Endodermal cell (in vitro differentiated cells): Measurements from ENCODE around the gene APBB1IP. TPM values are rescaled to one million over a fixed set of nuclear protein-coding genes. Genes with fewer than 3 reads are reported as not detected.

ENCODE experiments used
- DNase-seq: peaks from one replicate; pipeline ENCODE4 v3.0.0-alpha.2; 2017
- H3K27ac ChIP-seq: 2 replicates; pipeline ENCODE4 v1.5.1; 2013; ENCODE audit warnings: mild to moderate bottlenecking, low read depth, low read length, moderate library complexity
- H3K27me3 ChIP-seq: 2 replicates; pipeline ENCODE4 v1.6.1; 2013; ENCODE audit warnings: mild to moderate bottlenecking, low read length, moderate library complexity; ENCODE audit not compliant: insufficient read depth, control insufficient read depth, poor library complexity, severe bottlenecking
- H3K36me3 ChIP-seq: 2 replicates; pipeline ENCODE4 v1.7.0; 2013; ENCODE audit warnings: mild to moderate bottlenecking, low read length, moderate library complexity; ENCODE audit not compliant: control insufficient read depth, insufficient read depth
- H3K4me1 ChIP-seq: one replicate; pipeline ENCODE4 v1.7.0; 2013; ENCODE audit warnings: low read length; ENCODE audit not compliant: control insufficient read depth, insufficient read depth
- H3K4me3 ChIP-seq: 2 replicates; pipeline ENCODE4 v1.5.1; 2013; ENCODE audit warnings: mild to moderate bottlenecking, low read length, moderate library complexity
- H3K9ac ChIP-seq: 2 replicates; pipeline ENCODE4 v1.6.1; 2013; ENCODE audit warnings: mild to moderate bottlenecking, low read length, moderate library complexity; ENCODE audit not compliant: poor library complexity, severe bottlenecking; ENCODE audit errors: extremely low read depth
- H3K9me3 ChIP-seq: 2 replicates; pipeline ENCODE4 v1.6.1; 2013; ENCODE audit warnings: mild to moderate bottlenecking, low read length, moderate library complexity; ENCODE audit not compliant: control insufficient read depth
- H3K27ac Mint-ChIP-seq: 2 replicates; pipeline ENCODE4 v1.8.0; 2020; ENCODE audit warnings: mixed read lengths
- H3K27me3 Mint-ChIP-seq: 2 replicates; pipeline ENCODE4 v1.8.0; 2021; ENCODE audit warnings: mild to moderate bottlenecking, mixed read lengths; ENCODE audit not compliant: insufficient read depth
- H3K36me3 Mint-ChIP-seq: 2 replicates; pipeline ENCODE4 v1.8.0; 2020; ENCODE audit warnings: low read depth, mixed read lengths
- H3K4me1 Mint-ChIP-seq: 2 replicates; pipeline ENCODE4 v1.8.0; 2020; ENCODE audit warnings: mixed read lengths
- H3K4me3 Mint-ChIP-seq: 2 replicates; pipeline ENCODE4 v1.8.0; 2020; ENCODE audit warnings: mild to moderate bottlenecking, moderate library complexity, mixed read lengths
- H3K9me3 Mint-ChIP-seq: 2 replicates; pipeline ENCODE4 v1.8.0; 2020; ENCODE audit warnings: mild to moderate bottlenecking, mixed read lengths
- CTCF ChIP-seq: fragments of 200-600 bp; sonication (generic); conservative IDR thresholded peaks from 2 replicates; pipeline ENCODE4 v1.5.0; 2021; ENCODE audit warnings: antibody characterized with exemption, mild to moderate bottlenecking
- WGBS, 2 experiments: methylation state at CpG; one replicate each; pipeline versions ENCODE4 v1.1.5 to v1.1.7; 2013; ENCODE audit warnings: missing lambda C conversion rate in 2 of 2, mixed read lengths in 1 of 2; ENCODE audit not compliant: insufficient coverage in 1 of 2, insufficient read length in 1 of 2; 5-methylcytosine and 5-hydroxymethylcytosine counted together
- total RNA-seq, 2 donors: library from RNA; stranded (reverse); fragmentation: NEBNext Ultra II Directional in 1 of 2; extraction: Animal tissue kit (Norgen Biotek cat#: 25700) in 1 of 2; gene quantifications; 2 replicates in 1 of 2; 3 replicates in 1 of 2; pipeline ENCODE4 v1.2.1, GENCODE V29; 2021

APBB1IP gene
- total RNA-seq, 2 donors from 2014 or later = 0.24 TPM

GRCh38 chr10:26468291-26468690 lies 30.1 kb downstream of the APBB1IP start:
- Histone ChIP-seq H3K36me3 (no peaks in the 10 kb centered on the region), H3K4me1 (no peaks in the 10 kb centered on the region), H3K4me3 (no peak overlapping the region), H3K9me3 (no peaks in the 10 kb centered on the region), H3K27ac (no peak overlapping the region), H3K27me3 (no peaks in the 10 kb centered on the region), H3K9ac (no peak overlapping the region)
- Mint-ChIP-seq H3K4me1 (peaks cover 7% of the 10 kb centered on the region), H3K27me3 (no peaks in the 10 kb centered on the region), H3K36me3 (no peaks in the 10 kb centered on the region), H3K4me3 (no peak overlapping the region), H3K27ac (no peak overlapping the region), H3K9me3 (no peaks in the 10 kb centered on the region)
- no peak for DNase-seq
- 93% methylated on average over 3 of the region's 3 CpGs; no CpG with 5 or more reads in 1 of the 2 experiments for WGBS, 2 experiments
- no peak for TF ChIP-seq CTCF

- Mint-ChIP-seq H3K36me3 (no peaks in the 10 kb centered on the region), H3K9me3 (no peaks in the 10 kb centered on the region), H3K4me3 (no peak overlapping the region), H3K27ac (no peak overlapping the region), H3K4me1 (peaks cover 7% of the 10 kb centered on the region), H3K27me3 (no peaks in the 10 kb centered on the region)
- no peak for DNase-seq
- Histone ChIP-seq H3K27ac (no peak overlapping the region), H3K4me3 (no peak overlapping the region), H3K36me3 (no peaks in the 10 kb centered on the region), H3K4me1 (no peaks in the 10 kb centered on the region), H3K9me3 (no peaks in the 10 kb centered on the region), H3K27me3 (no peaks in the 10 kb centered on the region), H3K9ac (no peak overlapping the region)
- no peak for TF ChIP-seq CTCF
- WGBS, 2 experiments = 86 to 100% methylated on average over 4 to 6 of the region's 6 CpGs
Observed at GRCh38 chr10:26468700-26469099, 30.6 kb downstream of the APBB1IP start.

- WGBS, 2 experiments = 87 to 92% methylated on average over 4 to 5 of the region's 5 CpGs
Observed at GRCh38 chr10:26472492-26472778, 34.3 kb downstream of the APBB1IP start.

More at GRCh38 chr10:26472492-26472778, 34.3 kb downstream of the APBB1IP start:
- H3K27me3 Mint-ChIP-seq = no peaks in the 10 kb centered on the region
- H3K36me3 ChIP-seq = no peaks in the 10 kb centered on the region
- H3K9me3 Mint-ChIP-seq = no peaks in the 10 kb centered on the region
- no peak for DNase-seq
- no peak overlapping the region for H3K9ac ChIP-seq
- H3K4me1 Mint-ChIP-seq = peaks cover 7% of the 10 kb centered on the region
- H3K9me3 ChIP-seq = no peaks in the 10 kb centered on the region
- H3K4me3 ChIP-seq = no peak overlapping the region
- no peaks in the 10 kb centered on the region for H3K27me3 ChIP-seq
- no peak overlapping the region for H3K27ac Mint-ChIP-seq
- H3K4me1 ChIP-seq = no peaks in the 10 kb centered on the region
- H3K4me3 Mint-ChIP-seq = no peak overlapping the region
- H3K27ac ChIP-seq = no peak overlapping the region
- TF ChIP-seq CTCF = no peak
- H3K36me3 Mint-ChIP-seq = no peaks in the 10 kb centered on the region
